ENCODE measurements around the gene CPT1A.
"Not testable (repeated sequence)": the region's sequence is repeated elsewhere in the genome, so short reads cannot be mapped to it uniquely, and the experiment has no call there.

Gene CPT1A

GRCh38 chr11:68841718-68842426 lies at the start of gene CPT1A:
Gene CPT1A, minus strand, starts transcription at chr11:68841916. Its CDS starts 26,442 bp downstream, at chr11:68815474.
- peak; percentile 94 for DNase-seq (ENCODE audit: low spot score)
- TF ChIP-seq, protein P1, sequence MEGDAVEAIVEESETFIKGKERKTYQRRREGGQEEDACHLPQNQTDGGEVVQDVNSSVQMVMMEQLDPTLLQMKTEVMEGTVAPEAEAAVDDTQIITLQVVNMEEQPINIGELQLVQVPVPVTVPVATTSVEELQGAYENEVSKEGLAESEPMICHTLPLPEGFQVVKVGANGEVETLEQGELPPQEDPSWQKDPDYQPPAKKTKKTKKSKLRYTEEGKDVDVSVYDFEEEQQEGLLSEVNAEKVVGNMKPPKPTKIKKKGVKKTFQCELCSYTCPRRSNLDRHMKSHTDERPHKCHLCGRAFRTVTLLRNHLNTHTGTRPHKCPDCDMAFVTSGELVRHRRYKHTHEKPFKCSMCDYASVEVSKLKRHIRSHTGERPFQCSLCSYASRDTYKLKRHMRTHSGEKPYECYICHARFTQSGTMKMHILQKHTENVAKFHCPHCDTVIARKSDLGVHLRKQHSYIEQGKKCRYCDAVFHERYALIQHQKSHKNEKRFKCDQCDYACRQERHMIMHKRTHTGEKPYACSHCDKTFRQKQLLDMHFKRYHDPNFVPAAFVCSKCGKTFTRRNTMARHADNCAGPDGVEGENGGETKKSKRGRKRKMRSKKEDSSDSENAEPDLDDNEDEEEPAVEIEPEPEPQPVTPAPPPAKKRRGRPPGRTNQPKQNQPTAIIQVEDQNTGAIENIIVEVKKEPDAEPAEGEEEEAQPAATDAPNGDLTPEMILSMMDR (IDR thresholded peaks at IDR 0.05; ENCODE audit: extremely low read depth, missing control alignments), result no peak

GRCh38 chr11:68890490-68891231 lies 48.9 kb upstream of the CPT1A start:
- no peak for DNase-seq (ENCODE audit: low spot score)
- TF ChIP-seq, protein P1 (IDR thresholded peaks at IDR 0.05; ENCODE audit: extremely low read depth, missing control alignments), result no peak

GRCh38 chr11:68889948-68890446 lies 48.3 kb upstream of the CPT1A start:
- TF ChIP-seq, protein P1 (IDR thresholded peaks at IDR 0.05; ENCODE audit: extremely low read depth, missing control alignments), result no peak
- no peak for DNase-seq (ENCODE audit: low spot score)

- not testable (repeated sequence) for DNase-seq (ENCODE audit: low spot score)
Observed at GRCh38 chr11:68884827-68885226, 43.1 kb upstream of the CPT1A start.

- TF ChIP-seq, protein P1 (IDR thresholded peaks at IDR 0.05; ENCODE audit: extremely low read depth, missing control alignments), result no peak
Observed at GRCh38 chr11:68882391-68882790, 40.7 kb upstream of the CPT1A start.

DNA sequence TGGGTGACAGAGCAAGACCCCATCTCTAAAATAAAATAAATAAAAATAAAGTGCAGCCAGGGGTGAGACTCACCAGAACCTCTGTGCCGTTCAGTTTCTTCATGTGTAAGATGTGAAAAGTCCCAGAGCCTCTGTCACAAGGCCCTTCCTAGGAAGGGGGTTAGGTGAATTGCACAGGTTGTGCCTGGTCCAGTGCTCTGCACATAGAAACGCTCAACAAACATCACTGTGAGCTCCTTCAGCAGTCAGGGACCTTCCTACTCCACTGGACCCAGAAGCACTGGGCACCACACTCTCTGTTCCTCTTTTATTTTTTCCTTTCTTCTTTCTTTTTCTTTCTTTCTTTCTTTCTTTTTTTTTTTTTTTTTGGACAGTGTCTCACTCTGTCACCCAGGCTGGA lies 39.6 kb upstream of the CPT1A start:
- DNase-seq (ENCODE audit: low spot score), result no peak
- TF ChIP-seq, protein P1 (IDR thresholded peaks at IDR 0.05; ENCODE audit: extremely low read depth, missing control alignments), result no peak

More at GRCh38 chr11:68882391-68882790, 40.7 kb upstream of the CPT1A start:
- no peak for DNase-seq (ENCODE audit: low spot score)

DNA sequence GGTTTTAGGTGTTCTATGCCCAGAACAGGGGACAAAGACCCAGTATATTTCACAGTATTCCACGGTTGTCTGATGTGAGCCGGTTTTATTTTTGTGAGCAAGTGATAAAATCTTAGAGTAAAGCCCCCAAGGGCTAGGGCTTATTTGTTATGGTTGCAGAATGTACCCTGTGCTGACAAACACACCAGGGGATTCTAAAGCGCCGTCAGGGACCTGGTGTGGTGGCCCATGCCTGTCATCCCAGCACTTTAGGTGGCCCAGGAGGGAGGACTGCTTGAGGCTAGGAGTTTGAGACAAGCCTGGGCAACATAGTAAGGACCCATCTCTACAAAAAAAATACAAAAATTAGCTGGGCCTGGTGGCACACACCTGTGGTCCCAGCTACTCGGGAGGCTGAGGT lies 39.1 kb upstream of the CPT1A start:
- no peak for DNase-seq (ENCODE audit: low spot score)
- TF ChIP-seq, protein P1 (IDR thresholded peaks at IDR 0.05; ENCODE audit: extremely low read depth, missing control alignments), result no peak

Measured in GM20000 (cell line).